ENCODE data around the gene CYP3A5.

GRCh38 chr7:99651290-99651689 is 28.5 kb downstream of the CYP3A5 start:
- TF ChIP-seq EZH2 (IDR thresholded peaks at IDR 0.05; ENCODE audit: borderline replicate concordance, low read length) (no peak), CTCF (IDR thresholded peaks at IDR 0.05; ENCODE audit: low read length) (no peak)

Data from OCI-LY1 (cell line).